GM20431 (cell line): ENCODE data around the gene WDR43.
"Not testable (repeated sequence)": the region's sequence is repeated elsewhere in the genome, so short reads cannot be mapped to it uniquely, and the experiment has no call there.

Experiments
- in situ Hi-C: fragments of 300-500 bp; cut with MseI, MboI; formaldehyde crosslinking; loops from one replicate; pipeline ENCODE4 v1.15.0; 2020; ENCODE audit warnings: low sequenced_read_pairs; ENCODE audit not compliant: unreplicated experiment

WDR43 gene

GRCh38 chr2:28956415-28956826 lies 62.0 kb downstream of the WDR43 start:
- in situ Hi-C loops = loop anchor here (25.0 kb wide), 1 partner anchor 1106 kb away; no protein-coding TSS in a partner anchor

- in situ Hi-C loops = loop anchor here (25.0 kb wide), 1 partner anchor 1105 kb away; no protein-coding TSS in a partner anchor
Observed at GRCh38 chr2:28956890-28957289, 62.4 kb downstream of the WDR43 start.

DNA sequence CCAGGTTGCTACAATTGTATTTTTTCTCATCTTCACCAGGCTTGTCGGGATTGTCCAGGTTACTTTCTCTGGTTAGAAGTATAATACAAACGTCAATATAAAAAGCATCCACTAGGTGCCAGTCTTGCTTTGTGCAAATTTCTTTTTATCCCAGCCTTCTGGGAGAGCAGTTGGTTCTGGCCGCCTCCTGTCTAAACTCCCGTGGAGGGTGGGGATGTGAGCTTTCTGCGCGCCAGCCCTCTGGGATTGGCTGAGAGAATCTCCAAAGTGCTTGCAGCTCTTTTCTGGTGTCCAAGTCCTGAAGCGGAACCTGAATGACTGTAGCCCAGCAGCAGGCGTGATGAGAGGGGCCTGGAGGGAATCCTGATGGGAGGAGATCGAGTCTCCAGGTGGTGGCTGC lies 64.2 kb downstream of the WDR43 start:
- in situ Hi-C loops = loop anchor here (25.0 kb wide), 1 partner anchor 1104 kb away; no protein-coding TSS in a partner anchor

GRCh38 chr2:28960401-28960800 lies 65.9 kb downstream of the WDR43 start:
- in situ Hi-C loops = loop anchor here (10.0 to 25.0 kb wide), 2 partner anchors 234 to 1102 kb away; no protein-coding TSS in a partner anchor

GRCh38 chr2:28962505-28962904 lies 68.0 kb downstream of the WDR43 start:
- in situ Hi-C loops = loop anchor here (10.0 to 25.0 kb wide), 2 partner anchors 232 to 1100 kb away; no protein-coding TSS in a partner anchor

DNA sequence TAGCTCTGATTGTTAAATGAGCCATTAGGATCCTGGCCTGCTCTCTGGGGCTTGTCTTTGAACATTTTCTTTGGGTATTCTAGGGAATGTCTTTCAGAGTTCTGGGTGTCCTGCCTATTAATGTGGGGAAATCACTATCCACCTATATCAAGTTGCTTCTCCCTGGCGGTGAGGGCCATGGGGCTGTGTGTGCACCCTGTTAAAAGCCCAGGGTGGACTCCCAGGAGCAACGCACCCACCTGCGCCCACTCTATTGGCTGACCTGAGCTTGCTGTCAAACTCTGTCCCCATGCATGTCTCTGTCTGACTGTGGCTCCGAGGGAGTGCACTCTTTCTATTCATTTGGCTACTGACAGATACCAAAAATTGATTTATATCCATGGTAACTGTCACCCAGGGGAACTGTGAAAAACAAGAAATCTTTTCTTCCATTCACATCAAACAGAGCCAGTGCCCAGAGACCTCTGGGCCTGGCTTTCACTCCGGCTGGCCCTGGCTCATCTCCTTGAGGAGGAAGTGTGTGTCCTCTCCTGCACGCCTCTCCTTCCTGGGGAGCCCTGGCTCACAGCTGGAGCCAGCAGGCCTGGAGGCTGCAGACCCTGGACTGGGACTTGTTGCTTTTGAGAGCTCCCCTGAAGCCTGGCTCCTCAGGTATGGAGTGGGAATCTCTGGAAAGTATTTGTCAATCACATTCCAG lies 76.1 kb downstream of the WDR43 start:
- in situ Hi-C loops = loop anchor here (25.0 kb wide), 1 partner anchor 1092 kb away; no protein-coding TSS in a partner anchor

DNA sequence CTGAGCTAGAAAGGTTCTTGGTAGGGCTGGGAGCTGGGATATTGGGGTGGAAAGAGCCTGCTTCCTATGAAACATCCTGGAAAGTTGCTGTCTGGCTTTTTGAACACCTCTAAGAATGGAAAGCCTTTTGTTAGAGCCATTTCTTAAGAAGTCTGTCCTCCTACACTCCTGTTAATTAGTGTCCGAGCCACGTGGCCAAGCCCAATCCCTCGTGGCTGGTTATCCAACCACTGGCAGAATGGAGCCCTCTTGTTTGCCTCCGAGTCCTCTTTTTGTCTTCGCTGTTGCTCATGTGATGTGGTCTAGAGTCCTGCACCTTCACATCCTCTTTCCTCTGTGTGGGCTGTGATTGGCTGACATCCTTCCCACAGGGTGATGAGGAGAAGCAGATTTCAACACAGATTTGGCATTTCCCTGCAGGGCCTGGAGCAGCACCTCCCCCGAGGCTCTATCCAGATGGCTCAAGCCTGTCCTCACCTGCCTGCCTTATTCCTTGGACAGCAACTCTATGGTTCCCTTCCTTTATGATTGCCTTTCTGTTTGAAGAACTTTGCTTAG lies 78.4 kb downstream of the WDR43 start:
- in situ Hi-C loops = loop anchor here (25.0 kb wide), 1 partner anchor 1089 kb away; no protein-coding TSS in a partner anchor

- in situ Hi-C loops = loop anchor here (25.0 kb wide), 1 partner anchor 1088 kb away; no protein-coding TSS in a partner anchor
Observed at GRCh38 chr2:28974252-28974651, 79.8 kb downstream of the WDR43 start.

DNA sequence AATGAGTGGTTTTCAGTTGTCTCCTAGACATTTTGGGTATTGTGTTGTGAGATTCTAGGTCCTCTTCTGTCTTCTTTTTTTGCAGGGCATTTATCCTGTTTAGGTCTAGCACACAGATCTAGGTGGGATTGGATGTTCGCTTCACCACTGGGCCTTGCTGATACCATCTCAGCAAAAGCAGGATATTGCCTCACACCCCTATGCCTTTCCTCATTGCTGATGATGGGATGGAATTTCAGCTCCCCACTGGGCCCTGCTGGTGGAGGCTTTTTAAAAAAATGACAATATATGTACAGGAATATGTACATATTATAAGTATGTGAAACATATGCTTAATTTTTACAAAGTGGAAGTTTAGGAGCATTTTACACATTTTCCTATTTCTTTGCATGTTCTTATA lies 81.2 kb downstream of the WDR43 start:
- in situ Hi-C loops = no loop called here

DNA sequence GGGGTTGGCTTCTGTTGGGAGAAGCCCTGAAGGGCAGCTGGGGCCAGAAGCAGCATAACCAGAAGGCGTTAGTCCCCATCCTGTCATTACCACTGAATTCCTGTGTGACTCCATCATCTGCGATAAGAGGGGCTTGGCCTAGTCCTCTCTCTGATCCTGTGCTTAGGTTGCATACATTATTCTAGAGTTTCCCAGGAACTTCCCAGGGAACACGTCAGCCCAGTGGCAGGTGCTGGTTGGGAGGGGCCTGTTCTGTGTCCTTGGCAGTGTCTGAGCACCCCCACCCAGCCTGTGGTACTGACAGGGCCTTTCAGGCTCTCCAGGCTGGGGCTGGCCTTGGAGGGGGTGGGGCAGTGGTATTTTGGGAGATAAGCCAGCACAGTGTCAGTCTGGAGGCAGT lies 82.1 kb downstream of the WDR43 start:
- in situ Hi-C loops = no loop called here

DNA sequence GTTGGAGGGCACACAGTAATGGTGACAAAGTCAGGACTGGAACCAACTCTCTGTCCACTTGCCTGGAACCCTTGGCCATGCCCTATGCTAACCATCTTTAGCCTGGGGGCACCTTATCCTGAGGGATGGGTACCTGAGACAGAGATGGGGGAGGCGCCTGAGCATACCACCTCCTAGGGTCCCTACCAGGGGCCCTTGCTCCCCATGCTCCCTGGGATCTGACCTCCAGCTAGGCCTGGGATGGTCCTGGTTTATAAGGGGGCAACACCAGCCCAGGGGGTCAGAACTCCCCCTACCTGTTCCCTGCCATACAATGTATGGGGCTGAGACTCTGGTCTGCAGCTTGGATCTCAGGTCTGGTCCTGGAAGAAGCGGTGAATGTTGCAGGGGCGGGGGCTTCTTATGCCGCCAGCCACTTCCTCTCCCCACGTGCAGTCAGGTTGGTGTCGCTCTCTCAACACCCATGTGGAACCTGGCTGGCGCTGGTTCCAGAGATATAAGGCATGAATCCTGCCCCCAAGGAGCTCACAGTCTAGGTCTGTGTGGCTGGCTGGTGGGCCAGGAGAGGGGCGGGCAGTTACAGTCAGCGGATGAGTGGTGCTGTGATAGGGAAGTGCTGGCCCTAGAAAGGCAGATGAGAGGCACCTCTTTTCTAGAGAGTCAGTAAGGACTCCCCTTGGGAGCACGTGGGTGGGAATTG lies 82.9 kb downstream of the WDR43 start:
- in situ Hi-C loops = no loop called here

DNA sequence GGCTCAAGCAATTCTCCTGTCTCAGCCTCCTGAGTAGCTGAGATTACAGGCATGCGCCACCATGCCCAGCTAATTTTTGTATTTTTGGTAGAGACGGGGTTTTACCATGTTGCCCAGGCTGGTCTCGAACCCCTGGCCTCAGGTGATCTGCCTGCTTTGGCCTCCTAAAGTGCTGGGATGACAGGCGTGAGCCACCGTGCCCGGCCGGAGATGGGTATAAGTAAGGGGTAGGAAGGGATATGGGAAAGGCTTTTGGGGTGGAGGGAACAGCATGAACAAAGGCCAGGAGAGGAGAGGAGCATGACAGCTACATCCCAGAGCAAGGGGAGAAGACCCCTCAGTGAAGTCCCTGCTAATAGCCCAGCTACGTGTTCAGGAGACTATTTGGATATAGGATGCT lies 83.5 kb downstream of the WDR43 start:
- in situ Hi-C loops = not testable (repeated sequence)

DNA sequence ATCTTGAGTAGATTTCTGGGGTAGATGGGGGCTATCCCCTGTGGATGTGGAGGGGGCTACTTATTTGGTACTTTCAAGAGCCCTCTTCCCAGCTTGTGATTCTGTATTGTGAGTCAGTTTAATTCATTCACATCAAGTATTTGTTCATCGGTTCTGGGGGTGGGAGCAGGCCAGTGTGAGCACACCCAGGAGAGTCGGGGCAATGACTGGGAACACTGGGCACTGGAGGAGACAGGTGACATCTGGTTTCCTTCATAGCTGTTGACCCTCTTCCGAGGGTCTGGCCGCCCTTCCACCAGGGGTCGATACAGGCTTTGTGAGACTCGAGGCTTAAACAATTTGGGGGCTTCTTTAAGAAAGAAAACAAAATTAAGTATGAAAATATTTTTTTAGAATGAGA lies 84.1 kb downstream of the WDR43 start:
- in situ Hi-C loops = no loop called here

DNA sequence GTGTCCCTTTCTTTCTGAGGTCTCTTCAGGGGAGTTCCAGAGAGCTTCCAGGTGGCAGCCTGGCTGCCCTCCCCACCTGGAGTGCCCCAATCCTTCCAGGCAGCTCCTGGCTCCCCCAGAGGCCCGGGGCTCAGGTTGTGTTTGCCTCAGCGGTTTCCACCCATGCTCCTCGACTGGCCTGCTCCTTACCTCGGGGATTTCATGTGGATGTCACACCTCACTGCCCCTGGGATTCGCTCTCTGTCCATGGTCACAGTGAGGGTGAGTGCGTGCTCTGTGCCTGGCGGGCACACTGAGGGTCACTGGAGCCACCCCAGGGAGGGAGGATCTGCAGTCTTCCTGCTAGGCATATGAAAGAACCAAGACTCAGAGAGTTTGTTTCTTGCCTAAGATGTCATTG lies 84.6 kb downstream of the WDR43 start:
- in situ Hi-C loops = no loop called here

GRCh38 chr2:28979576-28980366 lies 85.3 kb downstream of the WDR43 start:
- in situ Hi-C loops = no loop called here

GRCh38 chr2:28980368-28981015 lies 86.0 kb downstream of the WDR43 start:
- in situ Hi-C loops = no loop called here

DNA sequence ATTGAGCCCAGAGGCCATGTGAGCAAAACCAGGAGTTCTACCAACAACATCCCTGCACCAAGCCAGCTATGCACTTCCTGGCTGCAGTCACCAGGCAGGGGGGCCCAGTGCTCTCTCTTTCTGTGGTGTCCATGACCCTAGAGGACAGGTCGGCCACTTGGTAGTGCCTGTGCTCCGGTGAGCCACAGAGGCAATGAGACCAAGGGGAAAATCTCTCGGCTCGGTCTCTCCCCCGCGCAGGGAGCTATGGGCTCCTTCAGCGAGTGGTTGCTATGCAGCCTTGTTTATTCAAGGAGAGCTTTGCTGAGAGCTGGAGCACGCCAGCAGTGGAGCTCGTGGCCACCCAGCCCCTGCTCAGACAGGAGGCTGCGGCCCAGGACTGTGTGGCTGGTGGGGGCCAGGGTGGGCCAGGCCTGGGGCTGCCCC lies 86.6 kb downstream of the WDR43 start, which contains the start of gene TOGARAM2:
Gene TOGARAM2 (plus strand): TSS at position 283 of the 426 bp plus-strand sequence. CDS start 13,537 bp downstream, outside the sequence.
- in situ Hi-C loops = no loop called here

- in situ Hi-C loops = no loop called here
Observed at GRCh38 chr2:28981620-28982376, 87.3 kb downstream of the WDR43 start.
